GM18867 (cell line): Measurements from ENCODE around the gene MCTP1.
A peak's percentile ranks its signal among the peaks of the same experiment; 100 is the strongest.
"Not testable (repeated sequence)": the region's sequence is repeated elsewhere in the genome, so short reads cannot be mapped to it uniquely, and the experiment has no call there.

Experiments
- ATAC-seq: cut with Tn5 transposase; IDR thresholded peaks from one replicate; pipeline ENCODE4 v1.9.1; 2021; ENCODE audit warnings: mild to moderate bottlenecking, moderate library complexity; ENCODE audit not compliant: unreplicated experiment

Gene MCTP1

DNA sequence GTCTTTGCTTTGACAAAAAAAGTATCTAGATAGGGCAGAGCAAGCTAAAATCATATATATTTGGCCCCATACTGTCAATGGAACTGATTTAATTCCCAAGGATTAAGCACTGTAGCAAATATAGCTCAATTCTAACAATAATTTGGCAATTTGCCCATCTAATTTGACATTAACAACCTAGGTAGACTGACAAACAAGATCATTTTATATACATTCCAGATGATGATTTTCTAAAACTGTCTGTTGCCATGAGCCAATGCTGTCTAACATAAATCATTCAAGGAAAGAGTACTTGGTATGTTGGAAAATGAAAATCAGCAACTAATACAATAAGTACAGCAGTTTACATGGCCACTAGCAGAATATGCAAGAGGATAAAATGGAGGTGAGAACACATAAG is 32.1 kb downstream of the MCTP1 start:
- ATAC-seq, result no peak

- ATAC-seq, result no peak
Observed at GRCh38 chr5:95251185-95251584, 33.7 kb downstream of the MCTP1 start.

DNA sequence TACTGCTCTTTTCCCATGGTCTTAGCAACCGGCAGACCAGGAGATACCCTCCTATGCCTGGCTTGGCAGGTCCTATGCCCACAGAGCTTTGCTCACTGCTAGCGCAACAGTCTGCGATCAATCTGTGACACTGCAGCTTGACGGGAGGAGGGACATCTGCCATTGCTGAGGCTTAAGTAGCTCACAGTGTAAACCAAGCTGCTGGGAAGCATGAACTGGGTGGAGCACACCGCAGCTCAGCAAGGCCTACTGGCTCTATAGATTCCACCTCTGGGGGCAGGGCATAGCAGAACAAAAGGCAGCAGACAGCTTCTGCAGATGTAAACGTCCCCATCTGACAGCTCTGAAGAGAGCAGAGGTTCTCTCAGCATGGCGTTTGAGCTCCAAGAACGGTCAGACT is 40.4 kb downstream of the MCTP1 start:
- ATAC-seq, result no peak

DNA sequence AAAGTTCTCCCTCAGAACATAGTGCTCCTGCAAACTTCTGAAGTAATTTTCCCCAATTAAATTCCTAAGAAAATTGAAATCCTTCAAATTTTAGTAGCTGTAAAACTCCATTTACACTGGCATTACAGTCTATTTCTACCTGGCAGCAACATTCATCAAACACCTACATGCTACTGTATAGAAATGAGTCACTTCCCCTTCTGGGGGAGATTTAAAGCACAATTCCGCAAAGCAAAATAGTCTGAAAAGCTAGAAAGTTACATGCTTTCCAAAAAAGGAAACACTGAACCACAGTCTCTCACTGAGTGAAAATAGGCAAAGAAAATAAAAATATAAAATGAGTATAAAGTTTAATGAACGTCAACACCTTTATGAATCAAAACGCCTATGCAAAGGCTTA is 43.3 kb downstream of the MCTP1 start:
- peak; percentile 98 for ATAC-seq

- no peak for ATAC-seq
Observed at GRCh38 chr5:95241161-95241560, 43.7 kb downstream of the MCTP1 start.

GRCh38 chr5:95238560-95239325 is 46.2 kb downstream of the MCTP1 start:
- ATAC-seq, result no peak

GRCh38 chr5:95237324-95237723 is 47.6 kb downstream of the MCTP1 start:
- ATAC-seq, result no peak

- no peak for ATAC-seq
Observed at GRCh38 chr5:95235439-95235982, 49.4 kb downstream of the MCTP1 start.

- no peak for ATAC-seq
Observed at GRCh38 chr5:95229646-95230045, 55.2 kb downstream of the MCTP1 start.

DNA sequence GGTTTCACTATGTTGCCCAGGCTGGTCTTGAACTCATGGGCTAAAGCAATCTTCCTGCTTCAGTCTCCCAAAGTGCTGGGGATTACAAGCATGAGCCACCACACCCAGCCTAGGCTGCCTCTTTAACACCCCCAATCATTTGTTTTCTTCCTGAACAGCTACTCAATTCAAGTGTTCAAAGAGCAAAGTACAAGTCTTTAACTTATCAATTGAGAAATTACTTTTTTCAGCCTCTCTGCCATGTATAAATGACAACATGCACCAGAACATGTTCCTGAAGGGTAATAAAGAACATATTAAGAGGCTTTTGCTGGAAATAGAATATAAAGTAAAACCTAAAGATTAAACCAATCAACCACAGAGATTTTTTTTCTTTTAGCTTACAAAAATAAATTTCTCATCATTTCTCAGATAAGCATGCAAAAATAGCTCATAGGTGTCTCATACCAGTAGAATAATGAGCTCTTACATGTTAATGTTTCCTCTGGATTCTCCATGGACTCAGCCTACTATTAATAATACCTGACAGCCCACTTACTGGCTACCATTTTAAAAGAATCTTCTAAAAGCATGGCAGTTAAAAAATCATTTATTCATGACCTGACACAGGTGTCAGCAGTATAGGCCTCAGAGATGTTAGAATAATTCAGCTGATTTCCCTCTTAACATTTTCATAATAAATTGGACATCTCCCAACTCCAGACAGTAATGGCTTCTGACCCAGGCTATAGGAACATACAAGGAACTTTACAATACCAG is 60.0 kb downstream of the MCTP1 start:
- ATAC-seq, result no peak

- ATAC-seq, result no peak
Observed at GRCh38 chr5:95223566-95224258, 61.2 kb downstream of the MCTP1 start.

DNA sequence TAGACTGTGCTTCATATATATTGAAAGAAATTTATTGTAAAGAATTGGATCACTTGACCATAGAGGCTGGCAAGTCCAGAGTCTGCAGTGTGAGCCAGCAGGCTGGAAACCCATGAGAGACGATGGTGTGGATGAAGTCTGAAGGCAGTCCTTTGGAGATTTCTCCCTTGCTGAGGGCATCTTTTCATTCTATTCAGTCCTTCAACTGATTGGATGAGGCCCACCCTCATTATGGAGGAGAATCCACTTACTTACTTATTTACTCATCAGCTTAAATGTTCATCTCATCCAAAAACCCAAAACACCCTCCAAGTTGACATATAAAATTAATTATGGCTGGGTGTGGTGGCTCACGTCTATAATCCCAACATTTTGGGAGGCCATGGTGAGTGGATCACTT is 62.1 kb downstream of the MCTP1 start:
- ATAC-seq, result no peak

- ATAC-seq, result no peak
Observed at GRCh38 chr5:95221234-95221633, 63.7 kb downstream of the MCTP1 start.

- no peak for ATAC-seq
Observed at GRCh38 chr5:95220381-95220780, 64.5 kb downstream of the MCTP1 start.

- ATAC-seq, result no peak
Observed at GRCh38 chr5:95219411-95219810, 65.5 kb downstream of the MCTP1 start.

- no peak for ATAC-seq
Observed at GRCh38 chr5:95217881-95218280, 67.0 kb downstream of the MCTP1 start.

DNA sequence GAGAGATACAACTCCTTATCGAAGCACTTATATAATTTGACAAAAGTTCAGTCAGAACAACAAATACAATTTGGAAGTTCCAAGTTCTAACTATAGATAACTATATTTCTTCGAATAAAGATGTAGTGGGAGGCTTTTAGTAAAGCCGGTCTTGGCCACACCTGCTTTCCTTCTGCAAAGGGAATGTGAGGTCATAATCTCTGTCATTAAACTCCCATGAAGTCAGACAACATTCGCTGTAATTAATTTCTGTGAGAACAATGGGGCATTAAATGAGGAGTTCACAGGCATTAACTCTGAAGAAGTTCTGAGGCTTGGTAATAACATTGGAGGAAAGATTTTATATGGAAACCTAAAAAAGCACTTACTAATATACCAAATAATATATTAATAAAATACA is 67.5 kb downstream of the MCTP1 start:
- ATAC-seq, result no peak

DNA sequence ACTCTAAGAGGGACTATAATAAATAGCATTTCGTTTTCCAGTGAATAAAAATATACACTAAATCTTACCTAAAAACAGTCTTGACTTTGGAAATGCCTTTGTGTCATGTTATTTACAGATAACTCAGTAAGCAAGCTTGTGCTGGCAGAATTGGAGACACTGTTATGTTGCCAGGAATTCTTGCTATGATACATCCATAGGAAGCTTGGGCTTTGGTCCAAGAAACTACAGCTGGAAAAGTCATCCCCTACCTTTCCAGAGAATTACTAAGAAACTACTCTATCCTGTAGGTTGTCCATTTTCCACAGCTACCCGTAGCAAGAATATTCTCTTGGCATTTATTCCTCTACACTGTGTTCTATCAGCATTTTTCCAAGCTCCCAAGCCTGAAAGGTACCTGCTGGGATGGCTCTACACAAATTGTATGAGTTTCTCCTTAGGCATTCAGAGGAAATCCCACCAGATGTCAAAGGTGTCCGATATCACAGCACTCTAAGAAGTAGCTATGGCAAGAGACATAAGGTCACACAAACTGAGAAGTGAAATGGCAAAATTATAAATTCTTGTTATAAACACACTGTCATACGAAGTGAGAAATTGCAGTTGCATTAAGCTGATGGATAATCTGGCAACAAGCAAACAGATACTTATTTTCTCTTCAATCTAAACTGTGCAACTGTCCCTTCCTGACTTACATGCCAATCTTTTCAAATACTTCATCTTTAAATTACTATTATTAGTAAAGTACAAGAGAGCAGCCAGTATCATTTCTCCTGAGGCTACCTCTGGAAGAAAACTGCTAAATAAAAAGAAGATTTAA is 68.5 kb downstream of the MCTP1 start:
- ATAC-seq, result no peak

- not testable (repeated sequence) for ATAC-seq
Observed at GRCh38 chr5:95207811-95208210, 77.1 kb downstream of the MCTP1 start.

DNA sequence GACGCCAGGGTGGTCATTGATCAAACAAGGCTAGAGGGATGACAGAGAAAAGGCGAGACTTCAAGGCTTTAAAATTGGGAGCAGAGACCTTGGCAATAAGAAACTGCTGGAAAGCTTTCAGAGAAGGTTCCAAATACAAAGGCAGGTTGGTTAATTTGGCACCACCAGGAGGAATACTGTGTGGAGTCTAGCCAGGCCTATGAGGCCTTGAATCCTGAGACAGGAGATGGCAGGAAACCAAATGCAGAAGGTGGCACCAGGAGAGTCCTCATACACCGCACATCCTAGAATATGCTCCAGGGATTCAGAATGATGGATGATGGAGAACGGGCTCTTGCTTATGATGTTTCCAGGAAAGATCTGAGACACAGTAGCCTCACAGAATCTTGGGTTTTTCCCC is 90.0 kb downstream of the MCTP1 start:
- no peak for ATAC-seq

GRCh38 chr5:95191330-95191729 is 93.6 kb downstream of the MCTP1 start:
- peak; percentile 97 for ATAC-seq
